ENCODE results near the gene ZNF641. TPM values are rescaled to one million over a fixed set of nuclear protein-coding genes. Genes with fewer than 3 reads are reported as not detected.

The ZNF641 gene
- total RNA-seq, 1 experiment from 2014 or later: 13.5 TPM

DNA sequence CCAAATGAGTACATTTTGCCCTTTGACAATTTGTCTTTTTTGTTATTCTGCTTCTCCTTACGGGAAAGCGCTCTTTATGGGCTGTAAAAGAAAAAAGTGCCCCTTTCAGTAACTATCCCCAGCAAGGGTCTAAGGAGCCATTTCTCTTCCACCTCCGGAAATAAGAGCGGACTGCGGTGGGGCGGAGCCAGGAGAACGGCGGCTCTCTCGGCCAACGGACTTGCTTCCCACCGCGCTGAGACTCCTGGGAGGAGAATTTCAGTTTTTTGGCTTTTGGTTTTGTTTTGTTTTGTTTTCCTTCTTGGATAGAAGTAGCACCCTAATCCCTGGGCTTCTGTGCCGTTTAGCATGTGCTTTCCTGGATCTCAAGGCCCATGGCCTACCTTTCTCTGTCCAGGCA is 43.5 kb downstream of the ZNF641 start:
- Histone ChIP-seq H3K4me3 (ENCODE audit: low read depth in 2 of 2, low read length in 2 of 2) (no peak overlapping the region), H3K4me1 (ENCODE audit: control insufficient read depth, insufficient read depth, low read length) (no peaks in the 10 kb centered on the region), H3K36me3 (ENCODE audit: control insufficient read depth, insufficient read depth, low read length) (no peaks in the 10 kb centered on the region), H3K27ac (ENCODE audit: low read length) (no peak overlapping the region), H3K27me3 (ENCODE audit: control insufficient read depth, insufficient read depth, low read length) (peaks cover 6% of the 10 kb centered on the region; the same call in 1 of the 2 replicates), H3K9me3 (ENCODE audit: control insufficient read depth, insufficient read depth, low read depth, low read length) (no peaks in the 10 kb centered on the region)
- CTCF ChIA-PET: no interaction called here
- in situ Hi-C loops (cut with HindIII; ENCODE audit: low pct_unique_long_range_greater_than_20kb, low sequenced_read_pairs): no loop called here
- POLR2A ChIA-PET: no interaction called here
- TF ChIP-seq TCF7L2 (IDR thresholded peaks at IDR 0.05; ENCODE audit: low read depth, low read length) (no peak), SIN3A (IDR thresholded peaks at IDR 0.05; ENCODE audit: borderline replicate concordance, insufficient read depth, low read depth, low read length) (no peak), CTCF (IDR thresholded peaks at IDR 0.05) (no peak), REST (IDR thresholded peaks at IDR 0.05; ENCODE audit: insufficient read depth in 1 of 2, low read depth in 2 of 2, low read length in 1 of 2) (no peak)
- DNase-seq (ENCODE audit: low read depth, low spot score): no peak
- no TSS peak for BruUV-seq (replicated peaks)
- no peak for ATAC-seq
- intact Hi-C loops (cut with micrococcal nuclease; ENCODE audit: unreplicated experiment): no loop called here

DNA sequence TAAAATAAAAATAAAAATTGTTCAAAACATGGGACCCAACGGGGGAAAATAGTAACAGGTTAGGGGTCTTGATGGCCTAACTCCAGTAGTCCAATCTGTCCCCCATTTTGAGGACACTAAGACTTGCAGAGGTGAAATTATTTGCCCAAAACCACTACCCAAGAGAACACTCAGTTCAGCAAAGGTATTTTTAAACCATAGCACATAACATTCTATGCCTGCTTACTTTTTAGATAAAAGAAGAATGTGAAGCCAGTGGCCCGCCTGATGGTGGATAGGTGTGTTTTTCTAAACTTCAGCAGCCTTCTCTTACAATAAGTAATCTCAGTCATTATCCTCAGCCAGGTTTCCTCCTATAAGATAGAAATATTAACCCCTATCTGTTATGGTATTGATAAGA is 45.5 kb downstream of the ZNF641 start:
- no peak overlapping the region for H3K27ac ChIP-seq (ENCODE audit: low read length)
- CTCF ChIA-PET: no interaction called here
- in situ Hi-C loops (cut with HindIII; ENCODE audit: low pct_unique_long_range_greater_than_20kb, low sequenced_read_pairs) (no loop called here), intact Hi-C loops (cut with micrococcal nuclease; ENCODE audit: unreplicated experiment) (no loop called here)
- no peaks in the 10 kb centered on the region for H3K9me3 ChIP-seq (ENCODE audit: control insufficient read depth, insufficient read depth, low read depth, low read length)
- ATAC-seq: no peak
- no peaks in the 10 kb centered on the region for H3K36me3 ChIP-seq (ENCODE audit: control insufficient read depth, insufficient read depth, low read length)
- no peak overlapping the region for H3K4me3 ChIP-seq (ENCODE audit: low read depth in 2 of 2, low read length in 2 of 2)
- POLR2A ChIA-PET: no interaction called here
- no peak for DNase-seq (ENCODE audit: low read depth, low spot score)
- no peak for TF ChIP-seq POLR2AphosphoS5 (IDR thresholded peaks at IDR 0.05; ENCODE audit: low read depth, low read length)
- no peak for TF ChIP-seq SIN3A (IDR thresholded peaks at IDR 0.05; ENCODE audit: borderline replicate concordance, insufficient read depth, low read depth, low read length)
- TF ChIP-seq CTCF (IDR thresholded peaks at IDR 0.05): no peak
- TF ChIP-seq TCF7L2 (IDR thresholded peaks at IDR 0.05; ENCODE audit: low read depth, low read length): no peak
- TF ChIP-seq REST (IDR thresholded peaks at IDR 0.05; ENCODE audit: insufficient read depth in 1 of 2, low read depth in 2 of 2, low read length in 1 of 2): no peak
- H3K4me1 ChIP-seq (ENCODE audit: control insufficient read depth, insufficient read depth, low read length): no peaks in the 10 kb centered on the region
- H3K27me3 ChIP-seq (ENCODE audit: control insufficient read depth, insufficient read depth, low read length): peaks cover 4% of the 10 kb centered on the region; the same call in 1 of the 2 replicates
- BruUV-seq (replicated peaks): no TSS peak

Measured in Panc1 (cell line).